ENCODE results near the gene COLEC12. TPM values are rescaled to one million over a fixed set of nuclear protein-coding genes. Genes with fewer than 3 reads are reported as not detected.

Gene COLEC12
- total RNA-seq, 4 donors from 2014 or later, result 20.2 to 81.3 (median 29.1) TPM

DNA sequence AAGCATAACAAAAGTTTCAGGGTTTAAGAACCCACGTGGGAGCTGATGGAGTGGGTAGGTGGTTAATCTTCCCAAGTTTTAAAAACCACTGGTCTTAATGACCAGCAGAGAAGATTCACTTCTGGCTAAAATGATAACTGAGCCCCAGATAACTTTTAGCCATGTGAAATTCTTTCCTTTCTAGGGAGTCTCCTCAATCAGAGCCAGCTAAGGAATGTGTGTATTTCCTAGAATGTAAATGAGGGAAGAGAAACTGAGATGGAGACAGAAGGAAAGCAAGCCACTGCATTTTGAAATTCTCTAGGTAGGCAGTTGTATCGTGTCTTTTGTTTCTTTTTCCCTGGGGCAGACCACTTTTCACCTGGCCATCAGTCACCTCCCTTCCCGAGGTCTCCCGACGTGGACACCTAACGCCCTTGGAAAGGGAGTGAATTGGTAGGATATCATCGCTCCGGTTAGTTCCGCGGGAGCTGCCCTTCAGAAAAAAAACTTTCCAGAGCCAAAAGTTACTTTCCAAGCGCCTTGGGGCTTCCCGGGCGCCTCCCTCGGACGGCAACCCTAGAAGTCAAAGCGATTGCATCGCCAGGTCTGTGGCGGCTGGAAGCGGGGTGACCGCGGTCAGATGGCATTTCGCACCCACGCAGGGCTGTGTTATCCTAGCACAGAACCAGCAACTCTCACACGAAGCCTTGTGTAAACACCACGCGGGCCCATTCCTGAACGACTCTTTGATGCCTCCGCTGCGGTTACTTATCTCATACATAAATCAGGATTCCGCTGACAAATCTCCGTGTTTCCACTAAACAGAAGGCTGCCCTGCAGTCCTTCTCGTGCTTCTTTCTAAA lies 1.3 kb downstream of the COLEC12 start:
- peaks cover 0 to 4% of the 10 kb centered on the region in 2 donors for H3K4me1 ChIP-seq
- H3K36me3 ChIP-seq, result no peaks in the 10 kb centered on the region
- no peaks in the 10 kb centered on the region for H3K27me3 ChIP-seq
- H3K9me3 ChIP-seq, result no peaks in the 10 kb centered on the region
- DNase-seq, result peak; percentile 34 to 42
- no peak for TF ChIP-seq CTCF (IDR thresholded peaks at IDR 0.05)
- no peak for TF ChIP-seq POLR2A (IDR thresholded peaks at IDR 0.05)
- H3K4me3 ChIP-seq, result peak overlapping the region; percentile 43
- peak overlapping the region; percentile 65 to 68 for H3K27ac ChIP-seq
- intact Hi-C loops (cut with DNase I; ENCODE audit: low total_unique reads), result no loop called here

GRCh38 chr18:497688-498087 lies 2.8 kb downstream of the COLEC12 start:
- no peak for TF ChIP-seq POLR2A (IDR thresholded peaks at IDR 0.05)
- no peak for TF ChIP-seq CTCF (IDR thresholded peaks at IDR 0.05)
- H3K36me3 ChIP-seq, result no peaks in the 10 kb centered on the region
- H3K27me3 ChIP-seq, result no peaks in the 10 kb centered on the region
- DNase-seq, result no peak
- peak overlapping the region in 1 of 2 donors; percentile 21 for H3K27ac ChIP-seq
- intact Hi-C loops (cut with DNase I; ENCODE audit: low total_unique reads), result no loop called here
- no peak overlapping the region for H3K4me3 ChIP-seq
- no peaks in the 10 kb centered on the region for H3K9me3 ChIP-seq
- H3K4me1 ChIP-seq, result peaks cover 0 to 4% of the 10 kb centered on the region in 2 donors

- Histone ChIP-seq H3K9me3 (no peaks in the 10 kb centered on the region), H3K27ac (no peak overlapping the region), H3K4me3 (no peak overlapping the region), H3K27me3 (no peaks in the 10 kb centered on the region), H3K36me3 (no peaks in the 10 kb centered on the region), H3K4me1 (peaks cover 0 to 4% of the 10 kb centered on the region in 2 donors)
- DNase-seq, result no peak
- intact Hi-C loops (cut with DNase I; ENCODE audit: low total_unique reads), result no loop called here
- no peak for TF ChIP-seq CTCF (IDR thresholded peaks at IDR 0.05)
- no peak for TF ChIP-seq POLR2A (IDR thresholded peaks at IDR 0.05)
Observed at GRCh38 chr18:495452-495851, 5.0 kb downstream of the COLEC12 start.

- DNase-seq, result no peak
- intact Hi-C loops (cut with DNase I; ENCODE audit: low total_unique reads), result no loop called here
- Histone ChIP-seq H3K4me1 (peaks cover 0 to 4% of the 10 kb centered on the region in 2 donors), H3K27me3 (no peaks in the 10 kb centered on the region), H3K27ac (peak overlapping the region in 1 of 2 donors; percentile 28), H3K9me3 (no peaks in the 10 kb centered on the region), H3K36me3 (no peaks in the 10 kb centered on the region), H3K4me3 (no peak overlapping the region)
- TF ChIP-seq POLR2A (IDR thresholded peaks at IDR 0.05), result no peak
Observed at GRCh38 chr18:495017-495416, 5.5 kb downstream of the COLEC12 start.

GRCh38 chr18:493986-494983 lies 6.2 kb downstream of the COLEC12 start:
- Histone ChIP-seq H3K9me3 (no peaks in the 10 kb centered on the region), H3K4me1 (peaks cover 0 to 4% of the 10 kb centered on the region in 2 donors), H3K36me3 (no peaks in the 10 kb centered on the region), H3K4me3 (no peak overlapping the region), H3K27me3 (no peaks in the 10 kb centered on the region), H3K27ac (peak overlapping the region in 1 of 2 donors; percentile 28)
- DNase-seq, result no peak
- TF ChIP-seq CTCF (IDR thresholded peaks at IDR 0.05), result no peak
- TF ChIP-seq POLR2A (IDR thresholded peaks at IDR 0.05), result no peak
- intact Hi-C loops (cut with DNase I; ENCODE audit: low total_unique reads), result no loop called here
